Neural cell (in vitro differentiated cells): ENCODE results near the gene SARNP. TPM values are rescaled to one million over a fixed set of nuclear protein-coding genes. Genes with fewer than 3 reads are reported as not detected.
A peak's percentile ranks its signal among the peaks of the same experiment; 100 is the strongest.

Source experiments
- H2AFZ ChIP-seq: fragments of 200-600, 300-800 bp; sonication (generic), shearing (Covaris generic); 2 replicates; pipeline ENCODE4 v1.6.0; 2014; ENCODE audit warnings: low read depth, mild to moderate bottlenecking, antibody characterized with exemption, low read length, moderate library complexity
- H3F3A ChIP-seq: fragments of 200-600 bp; shearing (Covaris generic); 2 replicates; pipeline ENCODE4 v1.6.1; 2016; ENCODE audit warnings: mild to moderate bottlenecking, moderate library complexity, mixed read lengths, antibody characterized with exemption, low read length; ENCODE audit not compliant: insufficient read depth, poor library complexity, severe bottlenecking
- H3K27ac ChIP-seq: fragments of 200-600, 300-800 bp; sonication (generic), shearing (Covaris generic); 2 replicates; pipeline ENCODE4 v1.5.1; 2014; ENCODE audit warnings: mild to moderate bottlenecking, low read length, moderate library complexity
- H3K27me3 ChIP-seq: fragments of 300-800, 200-600 bp; sonication (generic), shearing (Covaris generic); 2 replicates; pipeline ENCODE4 v1.6.0; 2014; ENCODE audit warnings: mild to moderate bottlenecking, low read depth, low read length, moderate library complexity; ENCODE audit not compliant: insufficient read depth
- H3K36me3 ChIP-seq: fragments of 300-800, 200-600 bp; sonication (generic), shearing (Covaris generic); 2 replicates; pipeline ENCODE4 v1.5.1; 2014; ENCODE audit warnings: mild to moderate bottlenecking, antibody characterized with exemption, low read length, moderate library complexity; ENCODE audit not compliant: insufficient read depth
- H3K4me2 ChIP-seq: fragments of 300-800, 200-600 bp; sonication (generic), shearing (Covaris generic); 2 replicates; pipeline ENCODE4 v1.6.0; 2014; ENCODE audit warnings: mild to moderate bottlenecking, low read length
- H3K4me3 ChIP-seq: fragments of 300-800, 200-600 bp; sonication (generic), shearing (Covaris generic); 2 replicates; pipeline ENCODE4 v1.5.1; 2014; ENCODE audit warnings: mild to moderate bottlenecking, low read length, moderate library complexity
- H3K79me2 ChIP-seq: fragments of 200-600 bp; shearing (Covaris generic); replicated peaks from 2 replicates; pipeline ENCODE4 v1.6.0; 2014; ENCODE audit warnings: mild to moderate bottlenecking, low read length, moderate library complexity; ENCODE audit not compliant: insufficient read depth
- H3K9ac ChIP-seq: fragments of 300-800, 200-600 bp; sonication (generic), shearing (Covaris generic); 2 replicates; pipeline ENCODE4 v1.6.1; 2016; ENCODE audit warnings: mild to moderate bottlenecking, low read length, mixed read lengths
- H3K9me2 ChIP-seq: fragments of 200-600 bp; shearing (Covaris generic); 2 replicates; pipeline ENCODE4 v1.6.1; 2016; ENCODE audit warnings: mild to moderate bottlenecking, low read length, mixed read lengths; ENCODE audit not compliant: insufficient read depth
- H3K9me3 ChIP-seq: fragments of 200-600, 300-800 bp; sonication (generic), shearing (Covaris generic); 2 replicates; pipeline ENCODE4 v1.6.1; 2016; ENCODE audit warnings: mild to moderate bottlenecking, mixed run types, low read length, moderate library complexity, mixed read lengths
- H4K20me1 ChIP-seq: fragments of 200-600 bp; shearing (Covaris generic); 2 replicates; pipeline ENCODE4 v1.6.1; 2016; ENCODE audit warnings: mild to moderate bottlenecking, mixed run types; ENCODE audit not compliant: insufficient read depth
- EP300 ChIP-seq: fragments of 450-650 bp; conservative IDR thresholded peaks from 2 replicates; pipeline ENCODE4 v1.6.1; 2014; ENCODE audit warnings: antibody characterized with exemption, mild to moderate bottlenecking, moderate library complexity; ENCODE audit not compliant: poor library complexity, severe bottlenecking
- EZH2 ChIP-seq: fragments of 200-600, 300-800 bp; shearing (Covaris generic), sonication (generic); IDR thresholded peaks from 2 replicates; pipeline ENCODE4 v1.6.1; 2014; ENCODE audit warnings: antibody characterized with exemption, low read length, borderline replicate concordance, mild to moderate bottlenecking; ENCODE audit not compliant: insufficient read depth, poor library complexity, severe bottlenecking
- MXI1 ChIP-seq: fragments of 450-650 bp; conservative IDR thresholded peaks from 2 replicates; pipeline ENCODE4 v1.6.1; 2014; ENCODE audit warnings: antibody characterized with exemption, mild to moderate bottlenecking; ENCODE audit not compliant: poor library complexity, severe bottlenecking
- POLR2AphosphoS5 ChIP-seq: IDR thresholded peaks from 2 replicates; pipeline ENCODE4 v1.6.1; 2012
- RAD21 ChIP-seq: fragments of 450-650 bp; conservative IDR thresholded peaks from 2 replicates; pipeline ENCODE4 v1.6.1; 2014; ENCODE audit warnings: antibody characterized with exemption, mild to moderate bottlenecking, moderate library complexity
- SMC3 ChIP-seq: fragments of 450-650 bp; conservative IDR thresholded peaks from 2 replicates; pipeline ENCODE4 v1.6.1; 2014; ENCODE audit warnings: antibody characterized with exemption, mild to moderate bottlenecking, moderate library complexity; ENCODE audit not compliant: poor library complexity
- TAF1 ChIP-seq: IDR thresholded peaks from 2 replicates; pipeline ENCODE4 v1.6.1; 2012; ENCODE audit warnings: low read depth
- polyA plus RNA-seq: library from polyadenylated mRNA; depleted of rRNA; stranded (reverse); fragments of >200 nt; gene quantifications from 2 replicates; pipeline ENCODE4 v1.2.3, GENCODE V29; 2014
- TF ChIP-seq, protein P1 (sequence below): IDR thresholded peaks from 2 replicates; pipeline ENCODE4 v1.6.1; 2012; ENCODE audit warnings: borderline replicate concordance
- TF ChIP-seq, protein P2 (sequence below): fragments of 450-650 bp; IDR thresholded peaks from 2 replicates; pipeline ENCODE4 v1.5.1; 2014; ENCODE audit warnings: antibody characterized with exemption, mild to moderate bottlenecking, moderate library complexity; ENCODE audit not compliant: poor library complexity, severe bottlenecking

The SARNP gene
- polyA plus RNA-seq, 1 donor from 2014 or later: 332 TPM

DNA sequence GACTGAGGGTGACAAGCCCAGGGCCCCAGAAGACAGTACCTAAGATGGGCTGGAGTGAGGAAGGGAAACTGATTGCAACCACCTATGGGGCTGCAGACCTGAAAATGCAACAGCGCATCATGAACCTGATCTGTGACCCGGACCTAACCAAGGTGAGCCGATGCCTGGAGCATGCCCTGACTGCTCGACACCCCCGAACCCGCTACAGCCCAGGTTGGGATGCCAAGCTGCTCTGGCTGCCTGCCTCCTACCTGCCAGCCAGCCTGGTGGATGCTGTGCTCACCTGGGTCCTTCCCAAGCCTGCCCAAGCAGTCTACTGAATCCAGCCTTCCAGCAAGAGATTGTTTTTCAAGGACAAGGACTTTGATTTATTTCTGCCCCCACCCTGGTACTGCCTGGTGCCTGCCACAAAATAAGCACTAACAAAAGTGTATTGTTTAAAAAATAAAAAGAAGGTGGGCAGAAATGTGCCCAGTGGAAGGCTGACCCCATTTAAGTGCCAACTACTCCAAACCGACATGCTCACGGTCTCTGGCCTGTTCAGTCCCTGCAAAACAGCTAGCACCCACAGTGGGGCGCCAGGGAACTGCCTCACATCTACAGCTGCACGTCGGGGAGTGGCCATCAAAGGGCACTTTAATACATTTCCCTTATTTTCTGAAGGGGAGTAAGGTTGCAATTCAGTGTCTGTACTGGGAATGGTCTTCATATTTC is 93.1 kb downstream of the SARNP start:
- Histone ChIP-seq H2AFZ (no peak overlapping the region), H3K9me3 (no peaks in the 10 kb centered on the region), H3K27me3 (no peaks in the 10 kb centered on the region), H4K20me1 (no peaks in the 10 kb centered on the region), H3K79me2 (peaks cover 17% of the 10 kb centered on the region), H3K4me3 (no peak overlapping the region), H3K9ac (no peak overlapping the region), H3K4me2 (no peak overlapping the region), H3K27ac (no peak overlapping the region), H3F3A (no peaks in the 10 kb centered on the region), H3K36me3 (peaks cover 3% of the 10 kb centered on the region), H3K9me2 (no peaks in the 10 kb centered on the region)
- TF ChIP-seq SMC3 (peak; percentile 54), EZH2 (no peak), EP300 (no peak), TAF1 (no peak), RAD21 (peak; percentile 58)
- TF ChIP-seq, protein P1, sequence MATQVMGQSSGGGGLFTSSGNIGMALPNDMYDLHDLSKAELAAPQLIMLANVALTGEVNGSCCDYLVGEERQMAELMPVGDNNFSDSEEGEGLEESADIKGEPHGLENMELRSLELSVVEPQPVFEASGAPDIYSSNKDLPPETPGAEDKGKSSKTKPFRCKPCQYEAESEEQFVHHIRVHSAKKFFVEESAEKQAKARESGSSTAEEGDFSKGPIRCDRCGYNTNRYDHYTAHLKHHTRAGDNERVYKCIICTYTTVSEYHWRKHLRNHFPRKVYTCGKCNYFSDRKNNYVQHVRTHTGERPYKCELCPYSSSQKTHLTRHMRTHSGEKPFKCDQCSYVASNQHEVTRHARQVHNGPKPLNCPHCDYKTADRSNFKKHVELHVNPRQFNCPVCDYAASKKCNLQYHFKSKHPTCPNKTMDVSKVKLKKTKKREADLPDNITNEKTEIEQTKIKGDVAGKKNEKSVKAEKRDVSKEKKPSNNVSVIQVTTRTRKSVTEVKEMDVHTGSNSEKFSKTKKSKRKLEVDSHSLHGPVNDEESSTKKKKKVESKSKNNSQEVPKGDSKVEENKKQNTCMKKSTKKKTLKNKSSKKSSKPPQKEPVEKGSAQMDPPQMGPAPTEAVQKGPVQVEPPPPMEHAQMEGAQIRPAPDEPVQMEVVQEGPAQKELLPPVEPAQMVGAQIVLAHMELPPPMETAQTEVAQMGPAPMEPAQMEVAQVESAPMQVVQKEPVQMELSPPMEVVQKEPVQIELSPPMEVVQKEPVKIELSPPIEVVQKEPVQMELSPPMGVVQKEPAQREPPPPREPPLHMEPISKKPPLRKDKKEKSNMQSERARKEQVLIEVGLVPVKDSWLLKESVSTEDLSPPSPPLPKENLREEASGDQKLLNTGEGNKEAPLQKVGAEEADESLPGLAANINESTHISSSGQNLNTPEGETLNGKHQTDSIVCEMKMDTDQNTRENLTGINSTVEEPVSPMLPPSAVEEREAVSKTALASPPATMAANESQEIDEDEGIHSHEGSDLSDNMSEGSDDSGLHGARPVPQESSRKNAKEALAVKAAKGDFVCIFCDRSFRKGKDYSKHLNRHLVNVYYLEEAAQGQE: no peak
- TF ChIP-seq, protein P2, sequence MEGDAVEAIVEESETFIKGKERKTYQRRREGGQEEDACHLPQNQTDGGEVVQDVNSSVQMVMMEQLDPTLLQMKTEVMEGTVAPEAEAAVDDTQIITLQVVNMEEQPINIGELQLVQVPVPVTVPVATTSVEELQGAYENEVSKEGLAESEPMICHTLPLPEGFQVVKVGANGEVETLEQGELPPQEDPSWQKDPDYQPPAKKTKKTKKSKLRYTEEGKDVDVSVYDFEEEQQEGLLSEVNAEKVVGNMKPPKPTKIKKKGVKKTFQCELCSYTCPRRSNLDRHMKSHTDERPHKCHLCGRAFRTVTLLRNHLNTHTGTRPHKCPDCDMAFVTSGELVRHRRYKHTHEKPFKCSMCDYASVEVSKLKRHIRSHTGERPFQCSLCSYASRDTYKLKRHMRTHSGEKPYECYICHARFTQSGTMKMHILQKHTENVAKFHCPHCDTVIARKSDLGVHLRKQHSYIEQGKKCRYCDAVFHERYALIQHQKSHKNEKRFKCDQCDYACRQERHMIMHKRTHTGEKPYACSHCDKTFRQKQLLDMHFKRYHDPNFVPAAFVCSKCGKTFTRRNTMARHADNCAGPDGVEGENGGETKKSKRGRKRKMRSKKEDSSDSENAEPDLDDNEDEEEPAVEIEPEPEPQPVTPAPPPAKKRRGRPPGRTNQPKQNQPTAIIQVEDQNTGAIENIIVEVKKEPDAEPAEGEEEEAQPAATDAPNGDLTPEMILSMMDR: peak; percentile 67

DNA sequence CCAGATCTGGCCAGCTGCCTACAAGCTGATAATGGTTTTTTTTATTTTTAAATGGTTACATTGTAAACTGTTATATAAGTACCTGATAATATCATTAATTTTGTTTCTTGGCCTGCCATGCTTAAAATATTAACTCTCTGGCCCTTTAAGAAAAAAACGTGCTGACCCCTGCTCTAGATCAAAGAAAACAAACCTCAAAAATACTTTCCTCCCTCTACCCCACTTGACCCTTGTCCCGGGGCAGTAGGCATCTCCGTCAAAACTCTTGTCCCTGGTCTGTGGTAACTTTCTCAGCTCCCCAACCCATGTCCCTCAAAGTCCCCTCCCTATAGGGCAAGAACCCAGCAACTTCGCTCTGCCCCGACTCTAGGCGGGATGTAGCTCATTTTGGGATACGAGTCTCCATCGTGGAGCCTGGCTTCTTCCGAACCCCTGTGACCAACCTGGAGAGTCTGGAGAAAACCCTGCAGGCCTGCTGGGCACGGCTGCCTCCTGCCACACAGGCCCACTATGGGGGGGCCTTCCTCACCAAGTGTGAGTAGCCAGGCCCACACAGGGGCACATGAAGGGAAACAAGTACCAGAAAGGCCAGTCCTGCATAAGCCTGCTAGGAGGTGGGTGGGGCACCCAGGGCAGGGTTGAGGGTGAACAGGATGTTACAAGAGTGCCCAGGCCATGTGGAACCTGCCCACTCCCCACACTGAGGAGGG is 93.9 kb downstream of the SARNP start:
- TF ChIP-seq TAF1: no peak
- TF ChIP-seq, protein P2: no peak
- no peak for TF ChIP-seq MXI1
- TF ChIP-seq EP300: no peak
- TF ChIP-seq SMC3: no peak
- no peak for TF ChIP-seq RAD21
- no peak for TF ChIP-seq POLR2AphosphoS5
- TF ChIP-seq, protein P1: no peak
- TF ChIP-seq EZH2: no peak
- H3K27me3 ChIP-seq: no peaks in the 10 kb centered on the region
- H4K20me1 ChIP-seq: no peaks in the 10 kb centered on the region
- no peak overlapping the region for H3K27ac ChIP-seq
- peaks cover 17% of the 10 kb centered on the region for H3K79me2 ChIP-seq
- no peak overlapping the region for H3K4me3 ChIP-seq
- H3K4me2 ChIP-seq: no peak overlapping the region
- H3K9ac ChIP-seq: no peak overlapping the region
- no peaks in the 10 kb centered on the region for H3K9me3 ChIP-seq
- no peaks in the 10 kb centered on the region for H3F3A ChIP-seq
- peaks cover 3% of the 10 kb centered on the region for H3K36me3 ChIP-seq
- H2AFZ ChIP-seq: no peak overlapping the region
- no peaks in the 10 kb centered on the region for H3K9me2 ChIP-seq
